Non-pigmented ciliary epithelial cell (primary cell): ENCODE data around the gene ISG15.
"Not testable (repeated sequence)": the region's sequence is repeated elsewhere in the genome, so short reads cannot be mapped to it uniquely, and the experiment has no call there.

Experiments used
- DNase-seq: peaks from one replicate; pipeline ENCODE4 v3.0.0-alpha.2; 2010; ENCODE audit warnings: low read depth

Gene ISG15

DNA sequence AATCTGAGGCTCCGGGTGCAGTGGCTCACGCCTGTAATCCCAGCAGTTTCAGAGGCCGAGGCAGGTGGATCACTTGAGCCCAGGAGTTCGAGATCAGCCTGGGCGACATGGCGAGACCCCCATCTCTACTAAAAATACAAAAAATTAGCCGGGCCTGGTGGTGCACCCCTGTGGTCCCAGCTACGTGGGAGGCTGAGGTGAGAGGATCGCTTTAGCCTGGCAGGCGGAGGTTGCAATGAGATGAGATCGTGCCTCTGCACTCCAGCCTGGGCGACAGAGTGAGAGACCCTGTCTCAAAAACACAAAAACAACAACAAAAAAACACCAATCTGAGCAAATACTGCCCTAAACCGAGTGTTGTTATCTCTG lies 577 bp upstream of the ISG15 start:
- not testable (repeated sequence) for DNase-seq

DNA sequence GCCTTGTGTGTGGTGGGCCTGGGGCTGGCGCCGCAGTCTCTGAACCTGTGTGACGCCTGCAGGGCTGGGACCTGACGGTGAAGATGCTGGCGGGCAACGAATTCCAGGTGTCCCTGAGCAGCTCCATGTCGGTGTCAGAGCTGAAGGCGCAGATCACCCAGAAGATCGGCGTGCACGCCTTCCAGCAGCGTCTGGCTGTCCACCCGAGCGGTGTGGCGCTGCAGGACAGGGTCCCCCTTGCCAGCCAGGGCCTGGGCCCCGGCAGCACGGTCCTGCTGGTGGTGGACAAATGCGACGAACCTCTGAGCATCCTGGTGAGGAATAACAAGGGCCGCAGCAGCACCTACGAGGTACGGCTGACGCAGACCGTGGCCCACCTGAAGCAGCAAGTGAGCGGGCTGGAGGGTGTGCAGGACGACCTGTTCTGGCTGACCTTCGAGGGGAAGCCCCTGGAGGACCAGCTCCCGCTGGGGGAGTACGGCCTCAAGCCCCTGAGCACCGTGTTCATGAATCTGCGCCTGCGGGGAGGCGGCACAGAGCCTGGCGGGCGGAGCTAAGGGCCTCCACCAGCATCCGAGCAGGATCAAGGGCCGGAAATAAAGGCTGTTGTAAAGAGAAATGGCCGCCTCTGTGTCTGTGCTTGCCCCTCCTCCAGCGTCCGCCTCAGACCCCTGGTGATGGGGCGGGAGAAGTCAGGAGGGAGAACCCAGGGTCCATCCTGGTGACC lies 788 bp downstream of the ISG15 start:
- no peak for DNase-seq

DNA sequence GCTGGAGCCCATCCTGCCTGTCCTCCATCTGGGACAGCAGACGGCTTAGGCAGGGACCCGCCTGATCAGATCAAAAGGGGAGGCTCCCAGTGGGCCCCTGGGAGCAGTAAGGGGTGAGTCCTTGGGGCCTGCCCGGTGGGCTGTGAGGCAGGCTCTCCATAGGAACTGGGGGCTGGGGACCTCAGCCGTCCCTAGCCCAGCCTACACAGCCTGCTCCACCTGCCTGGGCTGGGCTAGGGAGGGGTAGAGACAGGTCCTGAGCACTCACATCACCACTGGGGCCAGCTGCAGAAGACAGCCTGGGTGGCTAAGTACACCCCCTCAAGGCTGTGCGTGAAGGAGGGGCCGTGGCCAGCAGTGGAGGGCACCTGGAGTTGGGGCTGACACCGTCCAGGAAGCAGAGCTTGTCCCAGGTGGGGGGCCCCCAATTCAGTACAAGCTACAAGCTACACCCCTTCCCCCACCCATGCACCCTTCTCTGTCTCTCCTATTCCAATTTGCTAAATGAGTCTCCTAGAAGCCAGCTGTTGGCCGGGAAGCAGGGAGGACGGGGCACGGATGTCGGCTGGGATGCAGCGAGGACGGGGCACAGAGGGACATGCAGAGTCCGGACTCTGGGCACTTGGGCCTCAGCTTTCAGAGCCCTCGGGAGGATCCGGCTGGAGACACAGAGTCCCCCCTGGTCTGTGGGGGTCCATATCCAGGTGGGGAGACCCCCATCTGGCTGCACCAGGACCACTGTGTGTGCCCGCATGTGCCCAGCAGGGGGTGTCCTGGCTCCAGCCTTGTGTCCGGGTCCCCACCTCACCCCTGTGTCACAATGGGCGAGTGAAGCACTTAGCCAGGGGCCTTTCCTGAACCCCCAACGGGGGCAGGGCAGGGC lies 1.7 kb downstream of the ISG15 start:
- DNase-seq: no peak

DNA sequence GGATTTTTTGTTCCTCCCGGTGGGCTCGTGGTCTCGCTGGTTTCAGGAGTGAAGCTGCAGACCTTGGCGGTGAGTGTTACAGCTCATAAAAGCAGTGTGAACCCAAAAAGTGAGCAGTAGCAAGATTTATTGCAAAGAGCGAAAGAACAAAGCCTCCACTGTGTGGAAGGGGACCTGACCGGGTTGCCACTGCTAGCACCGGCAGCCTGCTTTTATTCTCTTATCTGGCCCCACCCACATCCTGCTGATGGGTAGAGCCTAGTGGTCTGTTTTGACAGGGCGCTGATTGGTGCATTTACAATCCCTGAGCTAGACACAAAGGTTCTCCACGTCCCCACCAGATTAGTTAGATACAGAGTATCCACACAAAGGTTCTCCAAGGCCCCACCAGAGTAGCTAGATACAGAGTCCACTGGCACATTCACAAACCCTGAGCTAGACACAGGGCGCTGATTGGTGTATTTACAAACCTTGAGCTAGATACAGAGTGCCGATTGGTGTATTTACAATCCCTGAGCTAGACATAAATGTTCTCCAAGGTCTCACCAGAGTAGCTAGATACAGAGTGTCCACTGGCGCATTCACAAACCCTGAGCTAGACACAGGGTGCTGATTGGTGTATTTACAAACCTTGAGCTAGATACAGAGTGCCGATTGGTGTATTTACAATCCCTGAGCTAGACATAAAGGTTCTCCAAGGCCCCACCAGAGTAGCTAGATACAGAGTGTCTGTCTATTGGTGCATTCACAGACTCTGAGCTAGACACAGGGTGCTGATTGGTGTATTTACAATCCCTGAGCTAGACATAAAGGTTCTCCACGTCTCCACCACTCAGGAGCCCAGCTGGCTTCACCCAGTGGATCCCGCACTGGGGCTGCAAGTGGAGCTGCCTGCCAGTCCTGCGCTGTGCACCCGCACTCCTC lies 4.4 kb downstream of the ISG15 start:
- not testable (repeated sequence) for DNase-seq

DNA sequence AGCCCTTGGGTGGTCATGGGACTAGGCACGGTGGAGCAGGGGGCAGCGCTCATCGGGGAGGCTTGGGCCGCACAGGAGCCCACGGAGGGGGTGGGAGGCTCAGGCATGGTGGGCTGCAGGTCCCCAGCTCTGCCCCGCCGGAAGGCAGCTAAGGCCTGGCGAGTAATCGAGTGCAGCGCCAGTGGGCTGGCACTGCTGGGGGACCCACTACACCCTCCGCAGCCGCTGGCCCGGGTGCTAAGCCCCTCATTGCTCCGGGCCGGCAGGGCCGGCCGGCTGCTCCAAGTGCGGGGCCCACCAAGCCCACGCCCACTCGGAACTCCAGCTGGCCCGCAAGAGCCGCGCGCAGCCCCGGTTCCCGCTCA lies 5.0 kb downstream of the ISG15 start:
- DNase-seq: not testable (repeated sequence)

DNA sequence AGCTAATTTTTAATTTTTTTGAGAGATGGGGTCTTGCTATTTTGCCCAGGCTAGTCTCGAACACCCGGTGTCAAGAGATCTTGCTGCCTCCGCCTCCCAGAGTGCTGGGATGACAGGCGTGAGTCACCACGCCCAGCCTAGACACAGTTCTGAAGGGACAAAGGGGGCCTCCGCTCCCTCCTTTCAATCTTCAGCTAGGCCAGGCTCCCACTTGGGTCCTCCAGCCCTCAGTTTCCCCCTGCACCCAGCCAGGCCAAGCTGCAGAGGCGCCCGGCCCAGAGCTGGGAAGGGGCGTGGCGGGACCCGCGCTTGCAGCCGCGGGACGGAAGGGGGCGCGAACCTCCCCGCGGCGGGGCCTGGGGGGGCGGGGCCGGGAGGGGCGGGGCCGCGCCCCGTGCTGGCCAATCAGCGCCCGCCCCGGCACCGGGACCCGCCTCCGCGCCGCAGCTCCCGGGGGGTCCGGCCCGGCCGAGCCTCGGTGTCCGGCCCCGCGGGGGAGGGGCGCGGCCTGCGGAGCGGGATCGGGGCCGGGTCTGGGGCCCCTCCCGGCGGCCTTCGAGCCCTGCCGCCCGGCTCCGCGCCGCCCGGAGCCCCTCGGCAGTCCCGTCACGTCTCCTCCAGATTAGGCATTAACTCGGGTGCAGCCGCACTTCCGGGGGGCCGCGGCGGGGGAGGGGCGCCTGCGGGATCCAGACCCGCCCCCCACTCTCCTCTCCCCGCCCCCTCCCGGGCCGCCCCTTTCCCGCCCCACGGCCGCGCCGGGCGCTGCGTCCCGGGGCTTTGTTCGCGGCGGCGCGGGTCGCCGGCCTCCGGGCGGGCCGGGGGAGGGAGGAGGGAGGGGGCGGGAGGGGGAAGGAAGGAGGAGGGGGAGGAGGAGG lies 6.1 kb downstream of the ISG15 start:
- no peak for DNase-seq

DNA sequence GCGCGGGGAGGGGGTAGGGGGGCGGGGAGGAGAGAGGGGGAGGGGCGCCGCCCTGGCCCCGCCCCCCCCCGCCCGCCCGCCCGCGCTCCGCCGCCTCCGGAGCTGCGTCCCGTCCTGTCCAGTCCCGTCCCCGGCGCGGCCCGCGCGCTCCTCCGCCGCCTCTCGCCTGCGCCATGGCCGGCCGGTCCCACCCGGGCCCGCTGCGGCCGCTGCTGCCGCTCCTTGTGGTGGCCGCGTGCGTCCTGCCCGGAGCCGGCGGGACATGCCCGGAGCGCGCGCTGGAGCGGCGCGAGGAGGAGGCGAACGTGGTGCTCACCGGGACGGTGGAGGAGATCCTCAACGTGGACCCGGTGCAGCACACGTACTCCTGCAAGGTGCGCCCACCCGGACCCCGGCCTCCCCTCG lies 6.7 kb downstream of the ISG15 start, which contains the start of gene AGRN:
AGRN (plus strand) TSS at position 121 of the 405 bp plus-strand sequence; CDS start at position 174, 53 bp downstream.
- no peak for DNase-seq

DNA sequence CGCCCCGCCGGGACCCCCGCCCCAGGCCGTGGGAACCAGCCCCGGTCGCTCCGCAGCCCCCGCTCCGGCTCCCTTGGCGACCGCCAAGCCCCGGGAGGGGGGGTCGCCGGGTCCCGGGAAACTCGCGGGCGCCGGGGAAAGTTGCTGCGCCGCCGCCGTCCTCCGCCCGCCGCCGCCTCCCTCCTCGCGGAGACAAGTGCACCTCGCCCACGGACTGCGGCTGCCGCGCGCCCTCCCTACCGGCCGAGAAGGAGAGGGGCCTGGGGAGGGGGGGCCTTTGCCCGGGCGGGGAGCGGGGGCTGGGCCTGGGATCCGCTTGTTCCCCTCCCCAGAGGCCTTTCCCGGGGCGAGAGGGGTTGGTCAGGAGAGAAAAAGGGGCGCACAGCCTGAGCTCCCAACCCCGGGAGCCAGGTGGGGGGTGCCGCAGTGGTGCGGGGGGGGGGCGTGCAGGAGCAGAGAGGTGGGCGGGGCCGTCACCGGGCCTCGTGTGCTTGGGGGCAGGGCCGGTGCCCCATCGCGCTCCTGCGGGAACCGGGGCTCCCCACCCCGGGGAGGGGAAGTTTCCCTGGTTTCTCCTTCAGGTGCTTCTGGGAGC lies 7.2 kb downstream of the ISG15 start:
- no peak for DNase-seq

DNA sequence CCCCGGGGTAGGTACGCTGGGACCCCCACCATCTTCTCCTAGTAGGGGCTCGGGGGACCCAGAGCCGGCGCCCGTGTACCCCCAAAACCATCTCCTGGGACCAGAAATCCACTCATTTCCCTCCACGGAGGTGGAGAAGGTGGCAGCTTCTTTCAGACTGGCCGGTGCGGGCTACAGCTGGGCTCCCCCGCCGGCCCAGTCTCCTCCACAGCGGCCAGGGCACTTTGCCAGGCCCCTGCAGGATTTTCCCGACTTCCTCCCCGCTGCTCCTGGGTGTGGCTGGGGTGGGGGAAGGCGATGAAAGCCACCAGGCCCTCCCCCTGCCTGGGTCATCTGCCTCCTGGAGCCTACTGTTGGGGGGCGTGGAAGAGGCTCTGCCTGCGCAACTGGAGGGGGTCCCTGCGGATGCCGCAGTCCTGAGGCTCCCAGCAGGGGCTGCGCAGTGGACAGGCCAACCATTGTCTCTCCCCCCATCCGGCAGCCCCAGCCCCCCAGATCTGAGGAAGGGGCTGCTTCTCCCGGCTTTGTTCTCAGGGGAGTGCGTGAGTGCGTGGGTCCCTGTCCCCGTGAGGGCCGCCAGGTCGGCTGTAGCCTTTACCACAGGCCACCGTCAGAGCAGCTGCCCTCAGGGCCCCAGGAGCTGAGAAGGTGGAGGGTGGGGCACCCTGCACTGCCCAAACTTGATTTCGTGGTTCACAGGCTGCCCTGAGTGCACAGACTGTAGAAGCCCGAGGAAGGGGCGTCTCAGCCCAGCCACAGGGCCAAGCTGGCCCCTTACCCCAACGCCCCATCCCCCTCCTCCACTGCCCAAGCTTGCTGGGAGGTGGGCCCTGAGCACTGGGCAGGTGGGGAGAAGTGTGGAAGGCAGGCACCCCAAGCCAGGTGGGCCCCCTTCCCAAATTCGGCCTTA lies 8.0 kb downstream of the ISG15 start:
- DNase-seq: no peak

DNA sequence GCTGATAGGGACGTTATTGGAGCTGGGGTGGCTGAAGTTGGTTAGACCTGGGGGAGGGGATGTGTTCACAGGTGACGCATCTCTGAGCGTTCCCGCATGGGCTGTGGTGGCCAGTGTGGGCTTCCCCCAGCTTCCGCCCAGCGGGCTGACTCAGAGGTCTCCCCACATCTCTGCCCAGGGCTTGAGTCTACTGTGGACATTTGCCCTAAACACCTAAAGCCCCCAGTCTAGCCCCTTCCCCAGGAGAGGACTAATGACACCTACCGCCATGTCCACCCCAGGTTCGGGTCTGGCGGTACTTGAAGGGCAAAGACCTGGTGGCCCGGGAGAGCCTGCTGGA lies 8.6 kb downstream of the ISG15 start:
- DNase-seq: no peak

DNA sequence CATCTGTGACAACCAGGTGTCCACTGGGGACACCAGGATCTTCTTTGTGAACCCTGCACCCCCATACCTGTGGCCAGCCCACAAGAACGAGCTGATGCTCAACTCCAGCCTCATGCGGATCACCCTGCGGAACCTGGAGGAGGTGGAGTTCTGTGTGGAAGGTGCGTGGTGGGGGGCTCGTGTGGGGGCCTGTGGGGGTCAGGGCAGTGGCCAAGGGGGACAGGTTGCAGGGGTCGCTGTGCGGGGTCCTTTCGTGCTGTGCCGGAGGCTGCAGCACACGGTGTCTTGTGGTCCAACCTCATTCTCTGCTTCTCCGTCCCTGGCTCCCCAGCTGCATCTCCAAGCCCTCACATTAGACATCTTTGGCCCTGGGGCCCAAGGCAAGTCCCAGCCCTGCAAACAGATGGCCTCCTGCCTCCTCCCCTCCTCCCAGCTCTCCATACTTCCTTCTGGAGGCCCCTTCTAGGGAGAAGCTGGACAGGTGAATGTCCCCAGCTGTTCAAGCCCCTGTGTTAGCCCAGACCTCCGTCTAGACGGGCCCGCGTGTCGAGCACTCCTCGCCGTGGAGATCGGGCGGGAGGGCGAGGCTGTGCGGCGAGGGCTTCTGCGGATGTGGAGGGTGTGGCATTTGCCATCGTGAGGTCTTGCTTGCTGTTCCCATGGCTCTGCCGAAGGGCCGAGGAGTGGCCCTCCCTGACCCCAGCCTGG lies 9.2 kb downstream of the ISG15 start:
- no peak for DNase-seq

DNA sequence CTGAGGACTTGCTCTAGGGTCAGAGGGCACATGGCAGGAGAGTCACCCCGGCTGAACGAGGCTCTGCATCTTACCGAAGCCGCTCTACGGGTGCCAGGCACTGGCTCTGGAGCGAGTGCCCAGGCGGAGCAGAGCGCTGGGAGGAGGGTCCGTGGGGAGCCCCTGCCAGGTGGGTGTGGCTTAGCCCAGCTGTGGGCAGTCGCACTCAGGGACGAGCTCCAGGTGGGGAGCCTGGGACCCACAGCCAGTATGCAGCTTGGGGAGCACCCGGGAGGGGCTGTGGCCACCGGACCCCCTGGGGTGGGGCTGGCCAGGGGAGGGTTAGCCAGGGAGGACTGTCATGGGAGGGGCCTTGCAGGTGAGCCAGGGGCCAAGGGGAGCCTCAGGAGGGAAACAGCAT lies 10.4 kb downstream of the ISG15 start:
- no peak for DNase-seq

DNA sequence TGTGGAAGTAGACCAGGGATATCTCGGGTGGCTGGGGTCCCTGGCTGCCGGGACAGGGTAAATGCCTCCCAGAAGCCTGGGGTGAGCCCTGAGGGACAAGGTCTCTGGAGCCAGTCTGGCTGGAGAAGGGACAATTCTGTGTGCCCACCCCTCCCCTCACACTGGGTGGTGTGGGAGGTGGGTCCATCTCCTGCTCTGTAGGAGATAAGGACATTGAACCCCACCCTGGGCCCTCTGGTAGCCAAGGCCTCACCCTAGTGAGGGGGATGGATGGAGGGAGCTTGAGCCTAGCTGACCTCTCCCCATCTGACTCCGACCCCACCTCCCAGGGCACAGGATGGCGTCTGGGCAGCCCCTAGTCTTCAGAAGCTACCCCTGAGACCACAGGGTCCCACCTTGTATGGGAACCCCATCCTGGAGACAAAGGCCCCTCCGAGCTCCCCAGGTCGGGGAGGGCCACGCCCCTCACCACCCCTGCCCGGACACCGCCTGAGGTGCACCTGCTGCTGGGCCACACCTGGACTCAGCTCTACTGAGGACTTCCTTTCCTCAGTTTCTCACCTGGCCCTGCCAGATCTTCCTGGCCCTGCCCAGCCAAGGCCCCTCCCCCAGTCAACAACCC lies 11.0 kb downstream of the ISG15 start:
- DNase-seq: no peak

DNA sequence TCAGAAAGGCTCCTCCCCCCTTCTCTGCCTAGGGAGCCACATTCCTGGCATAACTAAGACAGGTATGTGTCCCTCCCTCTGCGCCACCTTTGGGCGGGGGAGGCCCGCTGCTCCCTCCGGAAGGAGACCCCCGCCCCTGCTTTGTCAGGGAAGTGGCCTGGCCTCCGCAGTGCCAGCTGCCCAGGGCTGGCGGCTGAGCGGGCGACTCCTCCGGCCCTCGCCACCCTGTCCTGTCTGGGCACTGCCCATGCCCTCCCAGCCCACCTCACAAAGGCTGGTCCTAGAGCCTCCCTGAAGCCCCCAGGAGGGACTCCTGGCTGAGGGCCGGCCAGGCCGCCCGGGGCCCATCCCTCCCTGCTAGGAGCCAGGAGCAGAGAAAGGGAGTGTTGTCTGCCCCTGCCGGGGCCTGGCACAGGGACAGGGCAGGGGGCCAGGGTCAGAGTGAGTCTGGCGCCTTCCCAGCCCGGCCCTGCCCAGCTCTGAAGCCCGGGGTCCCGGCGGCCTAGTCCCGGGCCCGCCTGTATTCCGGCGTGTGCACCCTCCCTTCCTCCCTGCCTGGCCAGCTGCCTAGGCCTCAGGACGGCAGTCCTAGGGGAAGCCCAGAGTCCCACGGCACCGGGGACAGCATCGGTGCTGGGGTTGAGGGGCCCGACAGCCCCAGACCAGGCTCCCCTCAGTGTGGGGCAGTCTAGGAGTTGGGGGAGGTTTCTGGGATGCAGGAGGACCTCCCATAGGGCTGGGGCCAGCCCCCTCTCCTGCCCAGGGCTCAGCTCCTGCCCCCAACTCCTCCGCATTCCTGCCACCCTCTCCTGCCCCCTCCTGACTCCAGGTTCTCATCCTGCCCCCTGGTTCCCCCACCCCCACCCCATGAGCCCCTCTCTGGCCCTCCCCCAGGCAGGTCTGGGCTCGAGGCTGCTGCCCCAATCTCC lies 11.7 kb downstream of the ISG15 start:
- DNase-seq: no peak

DNA sequence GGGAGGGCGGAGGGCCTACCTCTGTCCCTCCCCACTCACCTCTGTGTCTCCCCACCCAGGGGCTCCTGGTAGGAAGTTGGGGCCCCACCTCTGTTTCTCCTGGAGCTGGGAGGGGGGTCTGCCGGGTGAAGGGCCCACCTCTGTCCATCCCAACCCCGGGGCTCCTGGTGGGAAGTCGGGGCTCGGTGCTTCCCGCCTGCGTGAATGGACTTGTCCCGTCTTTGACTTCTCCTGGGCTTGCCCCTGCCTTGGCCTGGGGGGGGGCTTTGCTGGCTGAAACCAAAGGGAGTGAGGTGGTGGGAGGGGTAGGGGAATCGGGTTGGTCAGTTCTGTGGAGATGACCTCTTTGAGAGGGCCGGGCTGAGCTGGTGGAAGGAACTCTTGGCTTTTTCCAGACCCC lies 12.4 kb downstream of the ISG15 start:
- DNase-seq: no peak

DNA sequence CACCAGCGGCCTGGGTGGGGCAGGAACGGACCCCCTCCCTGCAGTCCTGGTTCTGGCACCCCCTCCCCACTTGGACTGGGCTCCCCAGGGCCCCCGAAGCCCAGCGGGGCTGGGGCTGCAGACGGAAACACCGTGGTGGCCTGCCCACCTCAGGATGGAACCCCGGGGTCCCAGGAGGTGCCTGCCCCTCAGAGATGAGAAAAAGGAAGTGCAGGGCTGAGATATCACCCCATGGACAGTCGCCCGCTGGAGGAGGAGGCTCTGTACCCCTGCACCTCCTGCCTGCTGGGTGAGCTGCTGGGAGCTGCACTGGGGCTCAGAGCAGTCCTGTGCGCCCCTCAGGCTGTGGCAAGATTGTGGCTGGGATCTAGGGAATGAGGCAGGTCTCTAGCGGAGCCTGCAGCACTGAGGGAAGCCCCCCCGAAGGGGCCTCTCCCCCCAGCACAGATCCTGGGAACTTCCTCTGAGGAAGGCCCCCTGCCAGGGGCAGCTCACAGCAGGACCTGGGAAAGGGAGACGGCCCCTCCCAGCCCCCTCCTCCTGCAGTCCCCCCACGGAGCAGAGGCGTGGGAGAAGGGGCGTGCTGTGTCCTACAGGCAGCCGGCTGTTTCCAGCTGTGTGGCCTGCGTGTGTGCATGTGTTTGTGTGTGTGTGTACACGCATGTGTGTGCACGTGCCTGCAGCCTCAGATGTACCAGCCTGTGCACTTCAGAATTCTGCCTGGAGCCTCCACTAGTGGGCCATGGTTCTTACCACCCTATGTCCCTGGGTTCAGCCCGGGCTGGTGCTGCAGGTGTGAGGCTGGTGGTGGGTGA lies 13.5 kb downstream of the ISG15 start:
- DNase-seq: no peak

DNA sequence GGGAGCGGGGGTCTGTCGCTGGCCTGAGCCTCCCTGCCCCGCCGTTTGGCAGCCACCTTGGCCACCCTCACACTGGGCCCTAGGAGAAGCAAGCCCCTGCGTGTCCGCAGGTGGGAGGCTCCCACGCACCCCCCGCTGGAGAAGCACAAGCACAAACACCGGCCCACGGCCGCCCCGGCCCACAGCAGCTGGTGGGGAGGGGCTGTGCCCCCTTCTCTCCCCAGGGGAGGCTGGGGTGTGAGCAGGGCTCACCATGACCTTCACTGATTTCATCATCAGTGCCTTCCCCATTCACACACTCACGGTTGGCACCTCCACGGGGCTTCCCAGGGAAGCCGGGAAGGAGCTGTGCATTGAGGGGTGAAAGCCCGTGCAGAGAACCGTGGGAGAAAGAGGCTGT lies 14.5 kb downstream of the ISG15 start:
- DNase-seq: no peak
